GM18861 (cell line): ENCODE measurements around the gene KCMF1.
A peak's percentile ranks its signal among the peaks of the same experiment; 100 is the strongest.

Experiments
- ATAC-seq: cut with Tn5 transposase; IDR thresholded peaks from one replicate; pipeline ENCODE4 v1.9.1; 2021; ENCODE audit not compliant: unreplicated experiment

KCMF1 gene

DNA sequence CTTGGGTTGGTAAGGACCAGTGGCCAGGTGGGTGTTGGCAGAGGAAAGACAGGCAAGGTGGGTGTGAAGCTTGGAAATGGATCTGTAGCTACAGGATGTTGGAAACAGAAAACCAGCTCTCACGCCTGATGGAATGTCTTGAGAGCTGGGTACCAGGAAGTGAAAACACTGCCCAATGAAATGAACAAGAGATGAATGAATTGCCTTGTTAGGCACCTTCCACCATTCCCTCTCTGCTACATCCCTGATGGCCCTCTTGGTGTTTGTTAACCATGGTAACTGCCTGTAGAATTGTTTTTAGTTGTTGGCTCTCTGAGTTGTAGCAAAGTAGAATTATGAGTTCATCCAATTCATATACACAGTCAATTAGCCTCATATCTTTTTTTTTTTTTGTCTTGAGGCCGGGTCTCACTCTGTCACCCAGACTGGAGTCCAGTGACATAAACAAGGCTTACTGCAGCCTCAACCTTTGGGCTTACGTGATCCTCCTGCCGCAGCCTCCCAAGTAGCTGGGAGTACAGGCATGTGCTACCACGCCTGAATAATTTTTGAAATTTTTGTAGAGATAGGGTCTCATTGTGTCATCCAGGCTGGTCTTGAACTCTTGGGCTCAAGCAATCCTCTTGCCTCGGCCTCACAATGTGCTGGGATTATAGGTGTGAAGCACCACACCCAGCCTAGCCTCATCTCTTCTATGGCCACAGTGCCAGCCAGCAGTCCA lies 9.5 kb downstream of the KCMF1 start:
- ATAC-seq = no peak

DNA sequence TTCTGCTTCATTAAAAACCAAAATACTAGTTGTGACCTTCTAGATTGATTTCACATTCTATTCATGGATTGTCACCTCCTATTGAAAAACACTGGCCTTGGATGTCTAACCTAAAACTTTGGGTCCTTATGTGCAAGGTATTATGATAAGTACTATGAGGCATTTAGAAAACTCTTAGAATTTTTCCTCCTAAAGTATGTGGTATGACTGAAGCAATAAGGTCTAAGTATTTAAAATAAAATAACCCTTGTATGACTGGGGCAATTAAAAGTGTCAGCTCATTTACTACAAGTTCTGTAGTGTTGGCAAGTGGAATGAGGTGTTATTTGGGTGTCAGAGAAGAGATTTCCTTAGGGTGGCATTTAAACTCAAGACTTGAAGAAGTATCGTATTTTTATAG lies 15.1 kb downstream of the KCMF1 start:
- ATAC-seq = no peak

- no peak for ATAC-seq
These were observed 18.5 kb downstream of the KCMF1 start for GRCh38 chr2:84989422-84989821.

- ATAC-seq = no peak
These were observed 19.0 kb downstream of the KCMF1 start for GRCh38 chr2:84989927-84990326.

DNA sequence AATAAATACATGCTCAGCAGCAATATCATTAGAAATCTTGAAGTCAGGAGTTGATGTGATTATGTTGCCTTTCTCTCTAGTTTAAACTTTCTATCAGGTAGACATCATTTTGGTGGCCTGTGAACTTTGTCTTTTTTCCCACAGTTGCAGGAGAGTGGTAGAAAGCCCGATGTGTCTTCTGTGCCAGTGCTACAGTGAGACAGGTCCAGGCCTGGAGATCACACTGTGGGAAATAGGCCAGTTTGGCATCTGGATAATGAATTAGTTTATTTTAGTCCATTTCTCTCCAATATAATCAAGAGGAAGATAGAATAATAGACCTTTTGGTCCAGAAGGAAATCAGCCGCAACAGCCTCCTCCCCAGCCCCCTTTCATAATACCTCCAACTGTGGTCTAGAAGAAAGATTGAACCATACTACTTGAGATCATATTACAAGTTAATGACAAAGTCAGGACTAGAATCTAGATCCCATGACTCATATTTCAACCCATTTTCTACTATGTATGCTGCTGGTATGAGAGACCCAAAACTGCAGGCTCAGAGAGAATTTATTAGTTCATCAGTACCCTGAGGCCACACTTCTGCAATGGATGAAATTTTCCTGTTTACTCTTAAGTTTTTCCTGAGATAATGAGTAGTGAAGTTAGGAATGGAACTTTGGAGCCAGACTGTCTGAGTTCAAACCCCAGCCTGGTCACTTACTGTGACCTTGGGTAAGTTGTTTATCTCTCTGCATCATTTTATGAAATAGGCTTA lies 20.6 kb downstream of the KCMF1 start:
- ATAC-seq = no peak

- ATAC-seq = no peak
These were observed 24.9 kb downstream of the KCMF1 start for GRCh38 chr2:84995826-84996225.

DNA sequence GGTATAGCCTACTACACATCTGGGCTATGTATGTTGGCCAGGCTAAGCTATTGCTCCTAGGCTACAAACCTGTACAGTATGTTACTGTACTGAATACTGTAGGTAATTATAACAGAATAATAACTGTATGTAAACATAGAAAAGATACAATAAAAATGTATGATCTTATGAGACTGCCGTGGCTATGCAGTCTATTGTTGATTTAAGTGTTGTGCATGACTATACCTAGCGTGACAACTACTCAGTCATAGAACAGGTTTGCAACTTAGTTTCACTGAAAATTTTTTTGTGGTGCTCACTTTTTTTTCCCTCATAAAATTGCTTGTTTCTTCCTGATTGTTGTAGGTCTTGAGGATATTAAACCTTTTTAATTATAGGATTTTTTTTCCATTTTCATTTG lies 25.9 kb downstream of the KCMF1 start:
- ATAC-seq = no peak

GRCh38 chr2:84999553-84999955 lies 28.6 kb downstream of the KCMF1 start:
- peak; percentile 43 for ATAC-seq

- no peak for ATAC-seq
These were observed 30.6 kb downstream of the KCMF1 start for GRCh38 chr2:85001595-85001994.

GRCh38 chr2:85002534-85002933 lies 31.6 kb downstream of the KCMF1 start:
- ATAC-seq = no peak

GRCh38 chr2:85008252-85008651 lies 37.3 kb downstream of the KCMF1 start:
- ATAC-seq = no peak

- ATAC-seq = no peak
These were observed 38.2 kb downstream of the KCMF1 start for GRCh38 chr2:85009019-85009618.

GRCh38 chr2:85010404-85010803 lies 39.4 kb downstream of the KCMF1 start:
- no peak for ATAC-seq

- ATAC-seq = no peak
These were observed 40.1 kb downstream of the KCMF1 start for GRCh38 chr2:85011098-85011497.

DNA sequence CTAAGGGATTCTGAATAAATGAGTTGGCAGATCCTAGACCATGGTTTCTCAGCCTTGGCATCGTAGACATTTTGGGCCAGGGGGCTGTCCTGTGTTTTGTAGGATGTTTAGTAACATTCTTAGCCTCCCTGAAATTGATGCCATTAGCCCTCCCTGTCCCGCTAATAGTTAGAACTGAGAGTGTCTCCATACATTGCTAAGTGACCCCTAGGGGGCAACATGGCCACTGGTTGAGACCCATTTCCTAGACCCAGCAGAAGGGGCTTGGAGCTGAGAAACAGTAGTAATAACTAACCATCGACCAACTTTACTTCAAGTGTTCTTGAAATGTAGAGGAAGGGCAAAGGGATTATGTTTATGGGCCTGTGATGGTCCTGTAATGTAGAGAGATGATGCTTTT lies 40.8 kb downstream of the KCMF1 start:
- no peak for ATAC-seq

DNA sequence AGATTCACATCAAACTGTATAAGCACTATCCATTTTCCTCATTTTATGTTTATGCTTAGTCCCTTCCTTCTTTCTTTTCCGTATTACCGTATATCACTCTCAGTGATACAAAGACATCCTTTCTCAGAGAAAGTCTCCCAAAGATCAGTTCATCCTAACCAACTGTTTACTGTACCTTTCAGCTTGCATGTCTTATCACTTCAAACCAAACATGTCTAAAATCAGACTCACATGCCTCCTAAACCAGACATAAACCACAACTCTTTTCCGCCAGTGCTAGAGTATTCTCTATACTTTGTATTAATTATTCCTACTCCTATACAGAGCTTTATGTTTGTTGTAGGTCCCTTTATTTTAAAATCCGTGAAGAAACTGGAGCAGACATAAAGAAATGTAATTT lies 41.5 kb downstream of the KCMF1 start:
- ATAC-seq = no peak

DNA sequence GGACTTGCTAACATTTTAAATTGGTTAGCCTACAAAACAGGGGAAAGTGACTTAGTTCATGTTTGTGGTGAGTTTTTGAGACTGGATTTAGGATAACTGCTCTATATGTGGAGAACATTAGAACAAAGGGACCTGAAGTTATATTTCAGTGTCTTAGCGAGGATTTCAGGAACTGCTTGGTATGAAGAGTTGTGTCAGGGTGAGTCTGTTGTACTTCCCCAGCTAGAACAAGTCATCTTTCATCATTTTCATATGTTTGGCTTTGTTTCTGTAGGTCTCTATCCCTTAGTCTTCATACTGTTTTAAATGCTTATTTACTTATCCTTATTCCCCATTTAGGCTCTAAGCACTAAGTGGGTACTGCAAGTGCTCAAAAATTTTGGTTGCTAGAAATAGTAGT lies 41.9 kb downstream of the KCMF1 start:
- no peak for ATAC-seq

GRCh38 chr2:85015653-85016360 lies 44.8 kb downstream of the KCMF1 start:
- no peak for ATAC-seq

- no peak for ATAC-seq
These were observed 45.5 kb downstream of the KCMF1 start for GRCh38 chr2:85016446-85016845.

DNA sequence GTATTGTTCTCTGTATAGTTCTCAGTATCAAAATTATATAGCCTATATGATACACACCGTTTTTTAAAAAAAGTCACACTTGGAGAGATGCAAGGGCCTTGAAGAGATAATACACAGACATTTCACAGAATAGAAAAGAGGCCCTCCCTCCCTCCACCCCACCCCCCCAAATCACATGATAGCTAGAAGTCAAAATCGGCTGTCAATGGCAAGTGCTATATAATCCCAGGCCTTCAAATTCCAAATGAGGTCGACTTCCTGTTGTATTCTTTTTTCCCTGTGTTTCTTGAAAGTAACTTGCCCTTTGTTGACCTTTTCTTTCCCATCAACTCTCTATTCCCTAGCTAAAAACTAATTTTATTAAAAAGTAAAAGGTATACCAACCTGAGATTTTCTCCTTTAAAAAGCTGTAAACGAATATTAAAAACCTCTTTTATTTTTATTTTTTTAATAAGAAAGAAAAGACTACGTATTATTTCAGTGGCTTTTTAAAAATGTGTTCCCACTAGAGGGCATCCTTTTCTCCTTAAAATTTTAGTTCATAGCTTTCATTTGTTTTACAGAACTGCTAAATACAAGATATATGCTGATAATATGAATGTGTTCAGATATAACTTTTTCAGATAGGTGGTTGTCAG lies 46.6 kb downstream of the KCMF1 start:
- no peak for ATAC-seq

DNA sequence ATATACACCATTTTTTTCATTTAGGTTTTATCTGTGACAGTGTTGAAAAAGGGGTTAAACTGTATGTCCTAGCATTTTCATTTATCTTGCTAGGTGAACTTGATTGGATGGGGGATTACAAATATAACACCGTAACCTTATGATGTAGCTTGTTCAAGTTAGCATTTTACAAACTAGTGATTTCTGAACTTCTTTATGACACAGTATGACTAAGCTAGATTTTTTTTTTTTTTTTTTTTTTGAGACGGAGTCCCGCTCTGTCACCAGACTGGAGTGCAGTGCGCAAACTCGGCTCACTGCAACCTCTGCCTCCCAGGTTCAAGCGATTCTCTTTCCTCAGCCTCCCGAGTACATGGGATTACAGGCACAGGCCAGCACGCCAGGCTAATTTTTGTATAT lies 47.1 kb downstream of the KCMF1 start:
- no peak for ATAC-seq
